Measurements from ENCODE around the gene ZFC3H1. TPM values are rescaled to one million over a fixed set of nuclear protein-coding genes. Genes with fewer than 3 reads are reported as not detected.

ZFC3H1 gene
- total RNA-seq, 1 donor from 2014 or later: 38.2 TPM

- no peaks in the 10 kb centered on the region for H3K27me3 Mint-ChIP-seq
- DNase-seq (ENCODE audit: extremely low spot score, unreplicated experiment): no peak
- peak overlapping the region; percentile 89 for H3K27ac Mint-ChIP-seq
- H3K9me3 Mint-ChIP-seq: no peaks in the 10 kb centered on the region
- TF ChIP-seq CTCF (conservative IDR thresholded peaks at IDR 0.05): no peak
- peaks cover 10% of the 10 kb centered on the region for H3K4me1 Mint-ChIP-seq (ENCODE audit: unreplicated experiment)
- peak overlapping the region; percentile 95 for H3K4me3 Mint-ChIP-seq
- H3K36me3 Mint-ChIP-seq: no peaks in the 10 kb centered on the region
Measured at GRCh38 chr12:71685312-71685906, 21.8 kb upstream of the ZFC3H1 start.

DNA sequence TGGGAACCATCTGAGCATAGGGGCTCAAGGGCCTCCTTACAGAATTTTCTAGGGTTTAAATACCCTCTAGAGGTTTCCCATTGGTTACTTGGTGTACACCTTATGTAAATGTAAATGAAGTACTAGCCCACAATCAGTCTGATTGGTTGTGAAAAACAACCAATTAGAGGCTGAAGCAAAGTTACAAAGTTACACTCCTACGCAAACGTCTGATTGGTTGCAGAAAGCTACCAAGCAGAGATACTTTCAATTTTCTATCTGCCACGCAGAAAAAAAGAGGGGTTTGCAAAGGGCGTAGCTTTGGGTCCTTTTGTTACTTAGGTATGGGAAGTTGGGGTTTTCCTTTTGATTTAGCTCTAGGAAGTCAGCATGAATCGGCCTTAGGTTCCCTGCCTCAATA lies 20.4 kb upstream of the ZFC3H1 start:
- Mint-ChIP-seq H3K4me3 (no peak overlapping the region), H3K27ac (no peak overlapping the region), H3K9me3 (no peaks in the 10 kb centered on the region), H3K27me3 (no peaks in the 10 kb centered on the region), H3K36me3 (no peaks in the 10 kb centered on the region), H3K4me1 (ENCODE audit: unreplicated experiment) (peaks cover 10% of the 10 kb centered on the region)
- no peak for TF ChIP-seq CTCF (conservative IDR thresholded peaks at IDR 0.05)
- DNase-seq (ENCODE audit: extremely low spot score, unreplicated experiment): no peak

DNA sequence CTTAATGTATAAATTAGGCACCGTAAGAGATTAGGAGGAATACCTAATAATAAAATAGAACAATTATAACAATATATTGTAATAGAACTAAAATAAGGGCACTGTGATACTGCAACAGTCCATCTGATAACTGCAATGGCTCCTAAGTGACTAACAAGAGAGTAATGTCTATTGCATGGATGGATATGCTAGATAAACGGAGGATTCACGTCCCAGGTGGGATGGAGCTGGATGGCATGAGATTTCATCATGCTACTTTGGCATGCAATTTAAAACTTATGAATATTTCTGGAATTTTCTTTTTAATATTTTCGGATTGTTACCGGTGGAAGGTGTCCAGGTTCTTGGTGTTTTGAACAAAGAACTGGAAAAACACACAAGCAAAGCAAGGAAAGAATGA lies 20.0 kb upstream of the ZFC3H1 start:
- Mint-ChIP-seq H3K9me3 (no peaks in the 10 kb centered on the region), H3K27ac (no peak overlapping the region), H3K4me3 (no peak overlapping the region), H3K4me1 (ENCODE audit: unreplicated experiment) (peaks cover 10% of the 10 kb centered on the region), H3K27me3 (no peaks in the 10 kb centered on the region), H3K36me3 (no peaks in the 10 kb centered on the region)
- DNase-seq (ENCODE audit: extremely low spot score, unreplicated experiment): no peak
- no peak for TF ChIP-seq CTCF (conservative IDR thresholded peaks at IDR 0.05)

- no peak for DNase-seq (ENCODE audit: extremely low spot score, unreplicated experiment)
- no peak overlapping the region for H3K4me3 Mint-ChIP-seq
- H3K9me3 Mint-ChIP-seq: no peaks in the 10 kb centered on the region
- no peaks in the 10 kb centered on the region for H3K36me3 Mint-ChIP-seq
- H3K27ac Mint-ChIP-seq: no peak overlapping the region
- no peaks in the 10 kb centered on the region for H3K4me1 Mint-ChIP-seq (ENCODE audit: unreplicated experiment)
- no peak for TF ChIP-seq CTCF (conservative IDR thresholded peaks at IDR 0.05)
- H3K27me3 Mint-ChIP-seq: no peaks in the 10 kb centered on the region
Measured at GRCh38 chr12:71682466-71682865, 18.8 kb upstream of the ZFC3H1 start.

DNA sequence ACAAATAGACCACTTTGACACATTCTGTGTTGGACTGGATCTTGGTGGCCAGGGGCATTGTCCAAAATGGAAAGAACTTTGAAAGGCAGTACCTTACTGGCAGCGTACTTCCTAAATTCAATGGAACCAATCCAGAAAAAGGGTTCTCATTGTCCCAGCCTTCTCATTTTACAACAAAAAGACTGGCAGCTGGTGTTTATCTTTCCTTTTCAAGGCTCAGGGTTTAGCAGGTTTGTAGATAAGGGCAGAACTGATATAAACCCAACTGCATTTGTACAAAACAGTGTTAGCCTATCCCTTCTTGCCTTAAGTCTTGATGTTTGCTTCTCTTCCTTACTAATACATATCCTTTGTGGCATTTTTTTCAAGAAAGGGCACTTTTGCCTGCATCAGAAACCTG lies 8.2 kb upstream of the ZFC3H1 start:
- no peaks in the 10 kb centered on the region for H3K27me3 Mint-ChIP-seq

More for the DNA sequence above, 8.2 kb upstream of the ZFC3H1 start:
- no peak for DNase-seq (ENCODE audit: extremely low spot score, unreplicated experiment)
- TF ChIP-seq CTCF (conservative IDR thresholded peaks at IDR 0.05): no peak
- Mint-ChIP-seq H3K4me3 (no peak overlapping the region), H3K36me3 (peaks cover 9% of the 10 kb centered on the region), H3K9me3 (no peaks in the 10 kb centered on the region), H3K4me1 (ENCODE audit: unreplicated experiment) (peaks cover 8% of the 10 kb centered on the region), H3K27ac (no peak overlapping the region)

All from type B pancreatic cell (in vitro differentiated cells).